ENCODE measurements around the gene LRP1. TPM values are rescaled to one million over a fixed set of nuclear protein-coding genes. Genes with fewer than 3 reads are reported as not detected.

Gene LRP1
- total RNA-seq, 4 donors from 2014 or later: 83.1 to 149 (median 106) TPM

- TF ChIP-seq POLR2A (IDR thresholded peaks at IDR 0.05) (no peak), POLR2AphosphoS5 (IDR thresholded peaks at IDR 0.05) (no peak), CTCF (IDR thresholded peaks at IDR 0.05) (no peak), EP300 (IDR thresholded peaks at IDR 0.05) (no peak)
- H3K4me1 ChIP-seq: peaks cover 31% of the 10 kb centered on the region
- peaks cover 61% of the 10 kb centered on the region for H3K36me3 ChIP-seq
- H3K27ac ChIP-seq: no peak overlapping the region
- H3K4me3 ChIP-seq: no peak overlapping the region
- DNase-seq (ENCODE audit: low spot score in 2 of 2): no peak
- H3K27me3 ChIP-seq: peaks cover 12% of the 10 kb centered on the region
- 77% methylated on average over 12 of the region's 16 CpGs for WGBS
- H3K9me3 ChIP-seq: no peaks in the 10 kb centered on the region
Measured at GRCh38 chr12:57210926-57211692, 82.8 kb downstream of the LRP1 start.

DNA sequence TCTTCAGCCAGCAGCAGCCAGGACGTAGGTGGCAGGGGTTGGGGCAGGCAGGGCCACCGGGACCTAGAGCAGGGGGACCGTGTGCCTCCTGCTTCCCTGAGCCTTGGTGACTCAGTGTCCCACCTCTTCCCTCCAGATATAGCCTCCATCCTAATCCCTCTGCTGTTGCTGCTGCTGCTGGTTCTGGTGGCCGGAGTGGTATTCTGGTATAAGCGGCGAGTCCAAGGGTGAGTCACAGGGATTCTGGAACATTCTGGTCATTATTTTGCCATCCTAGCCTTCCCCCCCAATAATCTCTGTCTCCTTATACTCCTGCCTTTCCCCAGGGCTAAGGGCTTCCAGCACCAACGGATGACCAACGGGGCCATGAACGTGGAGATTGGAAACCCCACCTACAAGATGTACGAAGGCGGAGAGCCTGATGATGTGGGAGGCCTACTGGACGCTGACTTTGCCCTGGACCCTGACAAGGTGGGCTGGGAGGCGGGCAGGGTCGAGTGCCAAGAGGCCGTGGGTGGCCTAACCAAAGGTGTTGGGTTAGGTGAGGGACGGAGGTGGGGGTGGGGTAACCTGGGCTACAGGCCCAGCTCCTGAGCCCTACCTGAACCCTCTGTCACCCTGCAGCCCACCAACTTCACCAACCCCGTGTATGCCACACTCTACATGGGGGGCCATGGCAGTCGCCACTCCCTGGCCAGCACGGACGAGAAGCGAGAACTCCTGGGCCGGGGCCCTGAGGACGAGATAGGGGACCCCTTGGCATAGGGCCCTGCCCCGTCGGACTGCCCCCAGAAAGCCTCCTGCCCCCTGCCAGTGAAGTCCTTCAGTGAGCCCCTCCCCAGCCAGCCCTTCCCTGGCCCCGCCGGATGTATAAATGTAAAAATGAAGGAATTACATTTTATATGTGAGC lies 83.8 kb downstream of the LRP1 start:
- Histone ChIP-seq H3K27ac (no peak overlapping the region), H3K9me3 (no peaks in the 10 kb centered on the region), H3K4me1 (peaks cover 39% of the 10 kb centered on the region), H3K4me3 (no peak overlapping the region), H3K36me3 (peaks cover 53% of the 10 kb centered on the region), H3K27me3 (peaks cover 19% of the 10 kb centered on the region)
- peak in 1 of 2 donors; percentile 69 for DNase-seq (ENCODE audit: low spot score in 2 of 2)
- TF ChIP-seq POLR2AphosphoS5 (IDR thresholded peaks at IDR 0.05): no peak
- no peak for TF ChIP-seq POLR2A (IDR thresholded peaks at IDR 0.05)
- no peak for TF ChIP-seq CTCF (IDR thresholded peaks at IDR 0.05)
- 87% methylated on average over 16 of the region's 27 CpGs for WGBS

GRCh38 chr12:57212701-57213057 lies 84.4 kb downstream of the LRP1 start:
- peaks cover 23% of the 10 kb centered on the region for H3K27me3 ChIP-seq
- no peak for DNase-seq (ENCODE audit: low spot score in 2 of 2)
- TF ChIP-seq POLR2A (IDR thresholded peaks at IDR 0.05): no peak
- TF ChIP-seq CTCF (IDR thresholded peaks at IDR 0.05): no peak
- H3K4me3 ChIP-seq: no peak overlapping the region
- H3K27ac ChIP-seq: no peak overlapping the region
- 72% methylated on average over 7 of the region's 7 CpGs for WGBS
- peaks cover 50% of the 10 kb centered on the region for H3K36me3 ChIP-seq
- H3K9me3 ChIP-seq: no peaks in the 10 kb centered on the region
- peaks cover 45% of the 10 kb centered on the region for H3K4me1 ChIP-seq

DNA sequence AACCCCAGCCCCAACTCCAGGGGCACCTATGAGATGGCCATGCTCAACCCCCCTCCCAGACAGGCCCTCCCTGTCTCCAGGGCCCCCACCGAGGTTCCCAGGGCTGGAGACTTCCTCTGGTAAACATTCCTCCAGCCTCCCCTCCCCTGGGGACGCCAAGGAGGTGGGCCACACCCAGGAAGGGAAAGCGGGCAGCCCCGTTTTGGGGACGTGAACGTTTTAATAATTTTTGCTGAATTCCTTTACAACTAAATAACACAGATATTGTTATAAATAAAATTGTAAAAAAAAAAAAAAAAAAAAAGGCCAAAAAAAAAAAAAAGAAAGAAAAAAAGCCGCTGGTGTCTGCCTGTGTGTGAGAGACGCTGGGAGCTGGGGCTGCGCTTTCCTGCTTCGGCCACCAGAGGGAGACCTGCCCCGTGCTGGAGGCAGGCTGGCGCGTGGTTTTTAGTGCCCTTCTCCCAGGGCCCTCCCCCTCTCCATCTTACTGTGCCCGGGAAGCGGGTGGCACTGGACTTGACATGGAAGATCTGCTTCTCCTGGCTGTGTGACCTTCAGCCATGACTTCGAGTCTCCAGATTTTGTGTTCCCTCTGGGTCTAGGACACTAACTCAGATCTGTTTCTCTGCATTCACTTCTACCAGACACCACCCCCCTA lies 84.9 kb downstream of the LRP1 start:
- Histone ChIP-seq H3K27ac (no peak overlapping the region), H3K4me1 (peaks cover 50% of the 10 kb centered on the region)
- 5% methylated on average over 16 of the region's 16 CpGs for WGBS

More for the DNA sequence above, 84.9 kb downstream of the LRP1 start:
- peaks cover 45% of the 10 kb centered on the region for H3K36me3 ChIP-seq
- H3K27me3 ChIP-seq: peaks cover 24% of the 10 kb centered on the region
- TF ChIP-seq POLR2A (IDR thresholded peaks at IDR 0.05): no peak
- TF ChIP-seq CTCF (IDR thresholded peaks at IDR 0.05): peak; percentile 88 to 93
- no peak for TF ChIP-seq EP300 (IDR thresholded peaks at IDR 0.05)
- no peak for TF ChIP-seq POLR2AphosphoS5 (IDR thresholded peaks at IDR 0.05)
- H3K4me3 ChIP-seq: no peak overlapping the region
- DNase-seq (ENCODE audit: low spot score in 2 of 2): peak; percentile 92 to 94
- no peaks in the 10 kb centered on the region for H3K9me3 ChIP-seq
